Astrocyte of the spinal cord (primary cell): ENCODE results near the gene TRUB2.
A peak's percentile ranks its signal among the peaks of the same experiment; 100 is the strongest.

Experiments used
- DNase-seq: peaks from one replicate; pipeline ENCODE4 v3.0.0; 2011; ENCODE audit warnings: low read depth, low spot score
- H3K4me3 ChIP-seq: 2 replicates; pipeline ENCODE4 v1.5.1; 2011; ENCODE audit warnings: low read depth, mild to moderate bottlenecking, low read length, moderate library complexity
- in situ Hi-C: cut with HindIII; loops from 2 replicates; pipeline ENCODE4 v1.10.0; 2017; ENCODE audit warnings: low sequenced_read_pairs
- TF ChIP-seq, protein P1 (sequence below): IDR thresholded peaks from 2 replicates; pipeline ENCODE4 v1.5.1; 2012; ENCODE audit warnings: low read depth, mild to moderate bottlenecking, low read length, inconsistent platforms

The TRUB2 gene

DNA sequence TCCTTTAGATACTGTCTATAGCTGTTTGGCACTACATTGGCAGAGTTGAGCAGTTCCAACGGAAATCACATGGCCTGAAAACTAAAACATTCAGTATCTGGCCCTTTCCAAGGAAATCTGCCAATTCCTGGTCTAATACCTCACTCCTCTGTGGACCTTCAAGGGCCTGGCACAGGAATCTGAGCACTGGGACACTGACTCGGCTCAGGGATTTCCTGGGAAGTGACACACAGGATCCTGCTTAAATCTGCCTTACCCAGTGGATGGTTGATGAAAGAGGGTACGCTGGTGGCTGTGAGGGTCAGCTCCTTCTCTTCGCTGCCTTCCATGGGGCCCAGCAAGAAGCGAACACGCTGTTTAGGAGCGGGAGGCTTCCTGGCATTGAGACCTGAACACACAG lies 904 bp downstream of the TRUB2 start:
- DNase-seq, result no peak
- in situ Hi-C loops, result no loop called here
- TF ChIP-seq, protein P1, sequence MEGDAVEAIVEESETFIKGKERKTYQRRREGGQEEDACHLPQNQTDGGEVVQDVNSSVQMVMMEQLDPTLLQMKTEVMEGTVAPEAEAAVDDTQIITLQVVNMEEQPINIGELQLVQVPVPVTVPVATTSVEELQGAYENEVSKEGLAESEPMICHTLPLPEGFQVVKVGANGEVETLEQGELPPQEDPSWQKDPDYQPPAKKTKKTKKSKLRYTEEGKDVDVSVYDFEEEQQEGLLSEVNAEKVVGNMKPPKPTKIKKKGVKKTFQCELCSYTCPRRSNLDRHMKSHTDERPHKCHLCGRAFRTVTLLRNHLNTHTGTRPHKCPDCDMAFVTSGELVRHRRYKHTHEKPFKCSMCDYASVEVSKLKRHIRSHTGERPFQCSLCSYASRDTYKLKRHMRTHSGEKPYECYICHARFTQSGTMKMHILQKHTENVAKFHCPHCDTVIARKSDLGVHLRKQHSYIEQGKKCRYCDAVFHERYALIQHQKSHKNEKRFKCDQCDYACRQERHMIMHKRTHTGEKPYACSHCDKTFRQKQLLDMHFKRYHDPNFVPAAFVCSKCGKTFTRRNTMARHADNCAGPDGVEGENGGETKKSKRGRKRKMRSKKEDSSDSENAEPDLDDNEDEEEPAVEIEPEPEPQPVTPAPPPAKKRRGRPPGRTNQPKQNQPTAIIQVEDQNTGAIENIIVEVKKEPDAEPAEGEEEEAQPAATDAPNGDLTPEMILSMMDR, result no peak
- peak overlapping the region; percentile 89 for H3K4me3 ChIP-seq

DNA sequence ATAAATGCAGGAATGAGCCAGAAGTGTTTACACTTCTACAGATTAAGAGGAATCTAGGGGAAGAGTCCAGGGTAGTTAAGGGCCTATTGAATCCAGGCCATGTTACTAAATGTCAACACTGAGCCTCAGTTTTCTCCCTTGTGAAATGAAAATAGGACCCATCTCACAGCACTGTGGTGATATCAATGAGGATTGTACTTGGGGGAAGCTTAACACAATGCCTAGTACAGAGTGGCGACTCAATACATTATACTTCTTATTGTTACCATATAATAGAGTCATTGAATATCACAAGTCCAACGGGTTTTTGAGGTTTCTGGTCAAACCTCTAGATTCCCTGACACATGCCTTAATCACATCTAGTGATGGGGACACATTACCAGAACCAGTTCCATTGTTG lies 4.6 kb downstream of the TRUB2 start:
- H3K4me3 ChIP-seq, result no peak overlapping the region
- no peak for DNase-seq
- TF ChIP-seq, protein P1, result no peak
- in situ Hi-C loops, result no loop called here

DNA sequence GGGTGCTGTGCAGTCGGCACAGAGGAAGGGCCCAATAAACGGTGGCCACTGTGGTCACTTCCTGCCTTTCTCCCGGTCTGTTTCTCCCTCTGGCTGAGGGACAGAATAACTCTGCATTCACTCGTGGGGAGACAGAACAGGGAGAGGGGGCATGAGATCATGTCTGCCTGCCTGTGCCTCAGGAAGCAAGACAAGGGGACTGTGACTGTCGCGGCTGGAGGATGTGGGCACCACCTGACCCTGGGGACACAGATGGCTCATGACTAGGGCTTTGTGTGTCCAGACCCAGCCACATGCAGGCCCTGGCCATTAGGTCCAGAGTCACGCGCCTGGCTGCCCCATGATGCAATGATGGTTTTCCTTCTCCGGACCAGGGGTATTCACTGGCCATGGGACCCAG lies 5.8 kb downstream of the TRUB2 start:
- in situ Hi-C loops, result no loop called here
- no peak overlapping the region for H3K4me3 ChIP-seq
- DNase-seq, result no peak
- TF ChIP-seq, protein P1, result no peak

DNA sequence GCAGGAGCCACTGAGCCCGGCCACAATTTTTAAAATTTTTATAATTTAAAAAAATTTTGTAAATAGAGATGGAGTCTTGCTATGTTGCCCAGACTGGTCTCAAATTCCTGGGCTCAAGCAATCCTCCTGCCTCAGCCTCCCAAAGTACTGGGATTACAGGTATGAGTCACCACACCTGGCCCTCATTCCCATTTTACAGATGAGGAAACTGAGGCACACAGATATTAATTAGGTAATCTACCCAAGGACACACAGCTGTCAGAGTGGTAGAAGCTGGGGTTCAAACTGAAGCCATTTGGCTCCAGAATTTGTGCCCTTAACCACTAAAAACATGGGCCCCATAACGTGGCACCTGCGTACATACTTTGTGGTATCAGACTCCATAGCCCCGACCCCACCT lies 7.5 kb downstream of the TRUB2 start:
- in situ Hi-C loops, result no loop called here
- DNase-seq, result no peak
- TF ChIP-seq, protein P1, result no peak
- H3K4me3 ChIP-seq, result no peak overlapping the region

DNA sequence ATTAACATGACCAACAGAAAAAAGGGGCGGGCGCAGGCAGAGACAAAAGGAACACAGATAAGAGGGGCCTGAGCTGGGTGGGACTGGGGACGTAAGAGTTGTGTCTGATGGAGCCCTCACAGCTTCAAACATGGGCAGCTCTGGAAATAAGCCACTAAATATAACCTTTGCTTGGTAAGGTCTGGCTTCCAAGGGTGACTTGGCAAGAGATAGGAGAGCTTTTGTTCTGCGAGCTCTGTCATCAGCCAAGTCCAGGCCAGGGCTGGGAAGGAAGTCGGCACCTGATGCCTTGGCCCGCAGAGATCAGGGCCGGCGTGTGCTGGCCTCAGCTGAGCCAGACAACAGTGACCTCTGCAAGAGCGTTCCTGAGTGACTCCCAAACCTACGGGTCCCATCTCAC lies 11.8 kb downstream of the TRUB2 start:
- TF ChIP-seq, protein P1, result no peak
- in situ Hi-C loops, result no loop called here

DNA sequence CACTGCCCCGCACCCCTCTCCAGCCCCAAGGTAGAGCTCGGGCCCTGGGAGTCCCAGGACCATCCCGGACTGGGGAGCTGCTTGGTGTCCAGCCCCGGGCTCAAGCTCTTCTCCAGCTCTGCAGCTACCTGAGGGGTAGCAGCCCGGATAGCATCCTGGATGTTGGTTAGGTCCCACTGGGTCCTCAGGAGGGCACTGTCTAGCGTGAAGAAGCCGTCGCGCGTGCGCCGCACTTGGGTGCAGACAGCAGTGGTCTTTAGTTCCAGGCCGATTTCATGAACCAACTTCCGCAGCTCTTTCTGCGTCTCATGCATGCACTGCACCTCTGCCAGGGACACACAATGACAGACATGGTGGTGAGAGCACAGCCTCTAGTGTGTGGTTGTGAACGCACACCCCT lies 12.7 kb downstream of the TRUB2 start:
- no peak overlapping the region for H3K4me3 ChIP-seq
- TF ChIP-seq, protein P1, result no peak
- DNase-seq, result no peak
- in situ Hi-C loops, result no loop called here

More for the DNA sequence above, 11.8 kb downstream of the TRUB2 start:
- no peak for DNase-seq
- H3K4me3 ChIP-seq, result no peak overlapping the region

DNA sequence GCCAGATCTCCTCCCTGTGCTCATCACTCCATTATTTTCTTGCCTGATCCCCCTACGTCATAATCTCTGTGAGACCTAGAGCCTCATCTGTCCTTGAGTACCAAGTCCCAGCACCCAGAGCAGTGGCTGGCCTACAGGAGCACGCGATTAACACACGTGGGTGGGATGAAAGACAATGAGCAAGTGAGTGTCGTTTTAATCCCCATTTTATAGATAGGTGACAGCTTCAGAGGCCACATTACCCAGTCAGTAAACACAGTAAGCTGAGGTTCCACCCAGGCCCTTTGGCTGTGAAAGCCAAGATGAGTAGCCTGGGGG lies 17.3 kb downstream of the TRUB2 start:
- in situ Hi-C loops, result no loop called here
- TF ChIP-seq, protein P1, result no peak
- DNase-seq, result no peak
- no peak overlapping the region for H3K4me3 ChIP-seq
